ENCODE measurements around the gene AK3. TPM values are rescaled to one million over a fixed set of nuclear protein-coding genes. Genes with fewer than 3 reads are reported as not detected.
A peak's percentile ranks its signal among the peaks of the same experiment; 100 is the strongest.
"Not testable (repeated sequence)": the region's sequence is repeated elsewhere in the genome, so short reads cannot be mapped to it uniquely, and the experiment has no call there.

Gene AK3
- total RNA-seq, 2 donors from 2014 or later: 28.5 to 31.2 TPM

DNA sequence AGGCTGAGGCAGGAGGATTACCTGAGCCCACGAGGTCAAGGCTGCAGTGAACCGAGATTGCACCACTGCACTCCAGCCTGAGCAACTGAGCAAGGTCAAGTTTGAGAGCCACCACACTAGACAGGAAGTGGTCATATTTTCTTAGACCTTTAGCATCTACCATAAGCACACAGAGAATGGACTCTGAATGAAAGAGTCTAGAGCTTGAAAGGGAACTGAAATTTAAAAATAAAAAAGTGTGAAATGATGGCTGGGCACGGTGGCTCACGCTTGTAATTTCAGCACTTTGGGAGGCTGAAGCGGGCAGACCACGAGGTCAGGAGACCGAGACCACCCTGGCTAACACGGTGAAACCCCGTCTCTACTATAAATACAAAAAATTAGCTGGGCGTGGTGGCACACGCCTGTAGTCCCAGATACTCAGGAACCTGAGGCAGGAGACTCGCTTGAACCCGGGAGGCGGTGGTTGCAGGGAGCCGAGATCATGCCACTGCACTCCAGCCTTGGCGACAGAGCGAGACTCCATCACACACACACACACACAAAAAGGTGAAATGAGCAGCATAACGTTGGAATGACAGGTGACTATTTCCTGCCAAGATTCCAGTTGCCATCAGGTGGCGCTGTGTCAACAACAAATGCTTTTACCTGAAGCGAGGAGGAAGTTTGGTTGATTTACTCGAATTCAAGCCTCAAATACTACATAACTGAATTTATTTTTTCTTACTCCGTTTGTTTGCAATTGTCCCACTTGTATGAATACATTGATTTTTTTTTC, 21.3 kb upstream of the AK3 start:
- H3K4me3 Mint-ChIP-seq: peak overlapping the region; percentile 55
- peak; percentile 81 for ATAC-seq (replicated peaks)
- H3K27ac Mint-ChIP-seq: peak overlapping the region; percentile 50
- no peaks in the 10 kb centered on the region for H3K36me3 Mint-ChIP-seq (ENCODE audit: low read depth)
- H3K4me1 Mint-ChIP-seq: peaks cover 5% of the 10 kb centered on the region
- no peaks in the 10 kb centered on the region for H3K9me3 Mint-ChIP-seq
- no peaks in the 10 kb centered on the region for H3K27me3 Mint-ChIP-seq

DNA sequence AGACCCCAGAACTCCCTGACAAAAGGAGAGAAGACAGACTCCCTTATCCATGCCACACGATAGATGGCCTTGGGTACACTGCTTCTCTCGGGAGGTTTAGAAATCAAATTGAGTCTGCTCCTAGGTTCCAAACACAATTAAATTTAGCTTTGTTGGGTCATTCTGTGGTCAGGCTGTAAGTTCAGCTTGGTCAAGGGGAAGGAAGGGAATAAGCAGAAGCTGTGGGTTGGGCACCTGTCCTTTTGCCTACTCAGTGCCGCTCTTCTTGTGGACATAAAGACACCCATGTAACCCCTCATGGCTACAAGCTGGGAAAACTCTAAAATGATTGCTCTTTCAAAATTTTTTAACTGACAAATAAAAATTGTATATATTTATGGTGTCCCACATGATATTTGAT, 19.1 kb upstream of the AK3 start:
- H3K9me3 Mint-ChIP-seq: no peaks in the 10 kb centered on the region
- no peaks in the 10 kb centered on the region for H3K27me3 Mint-ChIP-seq
- peaks cover 5% of the 10 kb centered on the region for H3K4me1 Mint-ChIP-seq
- H3K4me3 Mint-ChIP-seq: no peak overlapping the region
- no peaks in the 10 kb centered on the region for H3K36me3 Mint-ChIP-seq (ENCODE audit: low read depth)
- no peak for ATAC-seq (replicated peaks)
- no peak overlapping the region for H3K27ac Mint-ChIP-seq

DNA sequence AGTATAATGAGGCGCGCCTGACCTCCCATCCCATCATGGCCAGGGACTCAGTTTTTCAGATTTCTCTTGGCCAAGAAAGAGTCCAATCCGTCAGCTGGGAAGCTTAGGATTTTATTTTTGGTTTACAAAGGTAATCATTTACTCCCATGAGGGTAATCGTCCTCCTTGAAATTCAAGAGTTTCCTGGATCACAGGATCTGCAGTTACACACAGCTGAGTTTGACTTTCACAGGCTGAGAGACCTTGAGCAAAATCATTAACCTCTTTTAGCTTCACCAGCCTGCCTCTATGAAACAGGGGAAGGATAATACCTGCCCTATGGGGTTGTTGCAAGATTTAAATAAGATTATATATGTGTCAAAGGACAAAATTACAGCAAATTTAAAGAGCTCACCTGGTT, 15.4 kb upstream of the AK3 start:
- Mint-ChIP-seq H3K4me3 (no peak overlapping the region), H3K27me3 (no peaks in the 10 kb centered on the region), H3K4me1 (no peaks in the 10 kb centered on the region), H3K27ac (no peak overlapping the region), H3K36me3 (ENCODE audit: low read depth) (no peaks in the 10 kb centered on the region), H3K9me3 (no peaks in the 10 kb centered on the region)
- no peak for ATAC-seq (replicated peaks)

DNA sequence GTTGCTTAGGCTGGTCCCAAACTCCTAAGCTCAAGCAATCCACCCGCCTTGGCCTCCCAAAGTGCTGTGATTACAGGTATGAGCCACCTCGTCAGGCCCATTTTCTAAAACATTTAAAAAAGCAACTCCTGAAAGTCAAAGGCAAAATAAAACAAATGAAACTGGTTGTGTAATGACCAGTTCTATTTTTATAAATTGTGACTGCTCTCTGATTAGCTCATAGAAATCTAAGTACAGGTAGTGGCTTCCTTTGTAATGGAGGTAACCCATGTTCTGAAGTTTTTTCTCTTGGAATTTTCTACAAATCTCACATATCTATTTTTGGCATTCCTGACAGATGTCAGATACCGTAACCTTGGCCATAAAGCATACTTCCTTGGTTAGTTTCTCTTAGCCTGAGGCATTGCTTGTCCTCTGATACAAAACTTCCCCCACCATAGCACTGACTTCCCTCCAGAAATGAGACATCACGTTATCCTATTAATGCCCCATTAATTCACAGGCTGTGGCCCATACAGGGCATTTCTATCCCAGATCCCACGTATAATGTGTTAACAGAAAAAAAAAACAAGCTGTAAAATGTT, 14.1 kb upstream of the AK3 start:
- Mint-ChIP-seq H3K27me3 (no peaks in the 10 kb centered on the region), H3K27ac (no peak overlapping the region), H3K9me3 (no peaks in the 10 kb centered on the region), H3K4me1 (no peaks in the 10 kb centered on the region), H3K36me3 (ENCODE audit: low read depth) (no peaks in the 10 kb centered on the region), H3K4me3 (no peak overlapping the region)
- no peak for ATAC-seq (replicated peaks)

DNA sequence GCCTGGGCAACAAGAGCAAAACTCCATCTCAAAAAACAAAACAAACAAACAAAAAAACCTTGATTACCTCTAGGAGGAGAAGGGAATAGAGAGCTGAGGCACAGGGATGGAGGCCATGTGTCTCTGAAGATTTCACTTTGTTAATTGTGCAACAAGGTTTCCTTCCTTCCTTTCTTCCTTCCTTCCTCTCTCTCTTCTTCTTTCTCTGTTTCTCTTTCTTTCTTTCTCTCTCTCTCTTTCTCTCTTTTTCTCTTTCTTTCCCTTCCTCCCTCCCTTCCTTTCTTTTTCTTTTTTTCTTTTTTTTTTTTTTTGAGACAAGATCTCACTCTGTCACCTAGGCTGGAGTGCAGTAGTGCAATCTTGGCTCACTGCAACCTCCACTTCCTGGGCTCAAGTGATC, 13.5 kb upstream of the AK3 start:
- not testable (repeated sequence) for ATAC-seq (replicated peaks); H3K36me3 Mint-ChIP-seq (ENCODE audit: low read depth); H3K4me3 Mint-ChIP-seq; H3K4me1 Mint-ChIP-seq; H3K27me3 Mint-ChIP-seq; H3K27ac Mint-ChIP-seq; H3K9me3 Mint-ChIP-seq

DNA sequence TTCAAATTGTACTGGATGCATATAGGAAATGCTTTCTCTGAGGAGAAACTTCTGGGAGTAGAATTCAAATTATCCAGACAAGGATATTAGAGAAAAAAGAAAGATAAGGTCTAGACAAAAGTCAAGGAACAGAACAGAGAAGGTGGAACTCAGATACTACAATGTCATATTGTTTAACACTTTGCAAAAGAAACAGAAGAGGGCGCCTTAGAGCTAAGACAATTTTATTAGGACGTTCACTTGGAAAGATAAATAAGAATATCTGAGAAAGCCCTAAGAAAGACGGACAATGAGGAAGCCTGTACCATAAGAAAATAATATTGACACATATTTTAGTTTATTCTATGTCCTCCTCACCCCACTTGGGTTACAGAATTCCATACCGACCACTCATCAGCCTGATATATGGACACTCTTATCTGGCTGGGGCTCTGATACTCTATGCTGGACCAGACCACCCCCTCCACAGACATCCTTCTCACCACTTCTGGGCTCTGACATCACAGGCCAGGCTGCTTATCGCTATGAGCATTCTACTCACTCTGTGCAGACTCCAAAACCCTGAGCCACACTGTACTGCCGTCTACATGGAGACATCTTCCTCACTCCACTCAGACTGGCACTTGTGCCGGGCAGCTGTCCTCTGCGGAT, 9.1 kb upstream of the AK3 start:
- ATAC-seq (replicated peaks): no peak
- H3K36me3 Mint-ChIP-seq (ENCODE audit: low read depth): no peaks in the 10 kb centered on the region
- no peaks in the 10 kb centered on the region for H3K9me3 Mint-ChIP-seq
- H3K27ac Mint-ChIP-seq: no peak overlapping the region
- H3K27me3 Mint-ChIP-seq: no peaks in the 10 kb centered on the region
- H3K4me3 Mint-ChIP-seq: no peak overlapping the region
- H3K4me1 Mint-ChIP-seq: peaks cover 4% of the 10 kb centered on the region

DNA sequence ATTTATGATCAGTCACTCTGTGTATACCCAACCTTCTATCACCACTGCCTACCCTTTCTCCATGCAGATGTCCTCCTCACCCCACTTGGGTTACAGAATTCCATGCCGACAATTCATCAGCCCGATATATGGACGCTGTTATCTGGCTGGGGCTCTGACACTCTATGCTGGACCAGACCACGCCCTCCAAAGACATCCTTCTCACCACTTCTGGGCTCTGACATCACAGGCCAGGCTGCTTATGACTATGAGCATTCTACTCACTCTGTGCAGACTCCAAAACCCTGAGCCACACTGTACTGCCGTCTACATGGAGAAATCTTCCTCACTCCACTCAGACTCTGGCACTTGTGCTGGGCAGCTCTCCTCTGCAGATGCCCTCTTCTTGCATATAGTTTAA, 7.6 kb upstream of the AK3 start:
- H3K9me3 Mint-ChIP-seq: no peaks in the 10 kb centered on the region
- H3K4me3 Mint-ChIP-seq: no peak overlapping the region
- ATAC-seq (replicated peaks): no peak
- no peaks in the 10 kb centered on the region for H3K27me3 Mint-ChIP-seq
- H3K4me1 Mint-ChIP-seq: peaks cover 4% of the 10 kb centered on the region
- no peaks in the 10 kb centered on the region for H3K36me3 Mint-ChIP-seq (ENCODE audit: low read depth)
- no peak overlapping the region for H3K27ac Mint-ChIP-seq

DNA sequence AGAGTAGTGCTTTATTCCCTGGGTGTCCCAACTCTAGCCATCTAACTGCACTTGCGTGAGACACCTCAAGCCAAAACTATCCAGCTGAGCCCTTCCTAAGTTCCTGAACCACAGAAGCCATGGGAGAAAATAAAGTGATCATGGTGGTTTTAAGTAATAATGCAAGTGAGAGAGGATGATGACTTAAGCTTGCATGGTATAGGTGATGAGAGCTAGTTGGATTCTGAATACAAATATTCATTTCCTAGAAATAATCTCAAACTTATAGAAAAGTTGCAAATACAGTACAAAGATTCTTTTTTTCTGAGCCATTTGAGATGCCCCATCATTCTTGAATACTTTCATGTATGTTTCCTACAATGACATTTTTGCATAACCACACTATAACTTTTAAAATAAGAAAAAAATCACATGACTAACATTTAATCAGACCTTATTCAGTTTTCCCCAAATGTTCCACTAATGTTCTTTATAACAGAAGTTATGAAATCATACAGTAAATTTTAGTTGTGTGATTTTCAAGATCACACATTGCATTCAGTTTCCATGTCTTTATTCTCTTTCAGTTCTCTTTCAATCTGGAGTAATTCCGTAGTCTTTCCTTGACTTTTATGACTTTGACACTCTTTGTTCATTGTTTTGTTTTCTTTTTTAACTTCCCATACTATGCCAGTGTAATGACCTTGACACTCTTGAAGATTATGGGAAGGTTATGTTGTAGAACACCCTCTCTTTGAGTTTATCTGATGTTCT, 5.5 kb upstream of the AK3 start:
- H3K4me3 Mint-ChIP-seq: peak overlapping the region; percentile 10
- H3K36me3 Mint-ChIP-seq (ENCODE audit: low read depth): no peaks in the 10 kb centered on the region
- no peaks in the 10 kb centered on the region for H3K27me3 Mint-ChIP-seq
- ATAC-seq (replicated peaks): peak; percentile 70
- no peaks in the 10 kb centered on the region for H3K9me3 Mint-ChIP-seq
- peaks cover 10% of the 10 kb centered on the region for H3K4me1 Mint-ChIP-seq
- H3K27ac Mint-ChIP-seq: peak overlapping the region; percentile 56

DNA sequence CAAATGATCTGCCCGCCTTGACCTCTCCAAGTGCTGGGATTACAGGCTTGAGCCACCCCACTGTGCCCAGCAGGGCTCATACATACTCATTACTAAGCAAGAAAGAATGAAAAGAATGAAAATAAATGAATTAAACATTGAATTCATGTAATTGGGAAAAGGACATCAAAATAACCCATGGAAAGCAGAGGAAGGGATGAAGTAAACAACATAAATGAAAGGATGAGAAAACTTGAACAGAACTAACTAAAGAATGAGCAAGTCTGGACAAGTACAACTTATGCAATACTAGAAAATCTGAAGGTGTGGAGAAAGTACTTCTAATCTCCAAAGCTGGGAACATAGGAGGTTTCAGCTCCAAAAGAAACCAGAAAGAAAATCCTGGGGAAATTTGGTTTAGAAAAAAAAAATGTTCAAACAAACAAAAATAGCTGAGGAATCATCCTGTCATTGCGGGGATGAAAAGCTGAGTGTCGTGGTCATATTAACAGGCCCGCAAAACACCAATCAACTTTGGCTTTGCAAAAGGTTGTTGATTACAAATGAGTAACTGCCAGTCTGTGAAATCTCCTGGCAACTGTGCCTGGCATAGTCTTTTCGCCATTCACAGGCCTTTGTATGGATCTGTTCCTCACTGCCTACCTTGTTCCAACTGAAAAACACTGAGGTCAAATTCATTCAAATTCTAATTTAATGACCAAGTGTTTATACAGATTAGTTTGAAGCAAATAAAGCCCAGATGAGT, 2.3 kb upstream of the AK3 start:
- Mint-ChIP-seq H3K4me1 (peaks cover 10% of the 10 kb centered on the region), H3K36me3 (ENCODE audit: low read depth) (peaks cover 15% of the 10 kb centered on the region), H3K9me3 (no peaks in the 10 kb centered on the region), H3K27me3 (no peaks in the 10 kb centered on the region), H3K4me3 (no peak overlapping the region), H3K27ac (no peak overlapping the region)
- ATAC-seq (replicated peaks): no peak

DNA sequence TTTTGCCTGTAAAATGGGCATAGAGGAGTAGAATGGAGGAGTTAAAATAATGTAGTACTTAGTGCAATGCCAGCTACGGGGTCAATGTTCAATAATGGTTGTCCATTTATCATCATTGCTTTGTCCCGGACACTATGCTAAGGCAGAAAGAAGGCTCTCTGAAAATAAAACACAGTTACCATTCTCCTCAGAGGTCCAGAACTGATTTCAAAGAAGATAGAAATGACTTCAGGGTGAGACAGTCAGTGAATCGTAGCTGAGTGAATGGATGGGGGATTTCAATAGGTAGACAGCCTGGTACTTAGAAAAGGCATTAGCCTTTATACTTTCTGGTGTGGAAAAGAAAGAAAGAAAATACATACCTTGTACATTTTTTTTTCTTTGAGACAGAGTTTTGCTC, 1.2 kb upstream of the AK3 start:
- H3K4me1 Mint-ChIP-seq: peaks cover 10% of the 10 kb centered on the region
- no peaks in the 10 kb centered on the region for H3K27me3 Mint-ChIP-seq
- H3K4me3 Mint-ChIP-seq: peak overlapping the region; percentile 63
- no peak for ATAC-seq (replicated peaks)
- no peaks in the 10 kb centered on the region for H3K9me3 Mint-ChIP-seq
- peaks cover 15% of the 10 kb centered on the region for H3K36me3 Mint-ChIP-seq (ENCODE audit: low read depth)
- peak overlapping the region; percentile 18 for H3K27ac Mint-ChIP-seq

DNA sequence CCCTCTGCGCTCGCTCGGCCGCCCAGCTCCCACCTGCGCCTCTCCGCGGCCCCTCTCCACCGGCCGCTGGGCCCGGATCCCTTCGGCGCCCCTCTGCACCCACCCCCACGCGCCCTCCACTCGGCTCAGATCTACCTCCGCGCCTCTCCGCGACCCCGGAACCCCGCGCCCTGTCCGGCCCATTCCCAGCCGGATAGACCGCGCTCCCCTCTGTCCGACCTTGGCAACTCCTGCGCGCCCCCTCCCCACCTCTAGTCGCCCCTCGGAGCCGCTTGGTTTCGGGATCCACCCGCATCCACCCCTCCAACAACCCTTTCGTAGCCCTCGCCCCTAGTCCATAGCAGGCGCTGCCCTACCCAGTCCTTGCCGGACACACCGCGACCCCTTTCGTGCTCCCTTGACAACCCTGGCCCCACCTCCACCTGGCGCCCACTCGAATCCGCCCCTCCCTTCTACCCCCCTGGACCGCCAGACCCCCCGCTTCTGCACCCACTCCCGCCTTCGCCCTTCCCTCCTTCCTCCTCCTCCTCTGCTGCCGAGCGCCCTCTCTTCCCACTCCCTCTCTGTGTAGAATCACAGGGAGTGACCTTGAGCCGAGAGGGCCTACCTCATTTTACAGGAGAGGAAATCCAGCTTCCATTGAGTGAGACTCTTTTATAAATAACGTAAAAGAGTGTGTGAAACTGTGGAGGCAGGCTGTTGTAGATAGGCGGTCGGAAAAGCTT, 525 bp upstream of the AK3 start:
- Mint-ChIP-seq H3K4me3 (peak overlapping the region; percentile 63), H3K4me1 (peaks cover 7% of the 10 kb centered on the region), H3K9me3 (no peaks in the 10 kb centered on the region), H3K27me3 (no peaks in the 10 kb centered on the region), H3K36me3 (ENCODE audit: low read depth) (peaks cover 15% of the 10 kb centered on the region), H3K27ac (peak overlapping the region; percentile 18)
- no peak for ATAC-seq (replicated peaks)

DNA sequence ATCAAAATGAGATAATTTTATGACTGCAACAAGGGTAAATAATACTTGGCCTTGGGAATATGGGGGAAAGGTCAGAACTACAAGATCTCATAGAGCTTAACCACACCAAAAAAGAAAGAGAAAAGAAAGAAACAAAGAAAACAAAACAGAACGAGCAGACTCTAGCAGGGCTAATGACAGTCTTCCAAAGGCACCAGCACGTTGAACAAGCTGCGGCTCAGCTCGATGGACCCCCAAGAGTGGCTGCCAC, 689 bp downstream of the AK3 start:
- Mint-ChIP-seq H3K36me3 (ENCODE audit: low read depth) (peaks cover 15% of the 10 kb centered on the region), H3K9me3 (no peaks in the 10 kb centered on the region), H3K27me3 (no peaks in the 10 kb centered on the region), H3K27ac (peak overlapping the region; percentile 95), H3K4me1 (peaks cover 11% of the 10 kb centered on the region), H3K4me3 (peak overlapping the region; percentile 98)
- ATAC-seq (replicated peaks): no peak

DNA sequence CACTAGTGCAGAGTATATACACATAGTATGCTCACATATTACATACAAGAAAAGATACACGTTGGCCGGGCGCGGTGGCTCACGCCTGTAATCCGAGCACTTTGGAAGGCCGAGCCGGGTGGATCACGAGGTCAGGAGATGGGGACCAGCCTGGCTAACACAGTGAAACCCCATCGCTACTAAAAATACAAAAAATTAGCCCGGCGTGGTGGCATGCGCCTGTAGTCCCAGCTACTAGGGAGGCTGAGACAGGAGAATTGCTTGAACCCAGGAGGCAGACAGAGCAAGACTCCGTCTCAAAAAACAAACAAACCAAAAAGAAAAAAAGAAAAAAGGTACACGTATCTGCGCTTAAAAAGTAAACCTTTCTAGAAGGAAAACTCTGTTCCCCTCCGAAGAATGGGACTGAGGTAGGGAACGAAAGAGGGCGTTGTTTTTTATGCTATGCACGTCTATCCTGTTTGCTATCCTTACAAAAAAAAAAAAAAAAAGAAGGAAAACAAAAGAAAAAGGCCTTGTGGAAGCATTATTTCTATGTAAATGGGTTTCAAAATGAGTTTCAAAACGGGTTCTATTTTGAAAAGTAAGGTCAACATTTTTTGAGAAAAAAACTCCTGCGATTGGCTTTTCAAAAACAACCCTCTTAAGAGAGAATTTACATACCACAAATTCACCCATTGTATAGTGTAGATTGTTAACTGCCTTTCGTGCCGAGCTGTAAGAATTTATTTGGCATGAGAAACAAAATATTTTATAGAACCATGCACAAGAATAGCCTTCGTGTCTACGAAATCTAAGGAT, 1.2 kb downstream of the AK3 start:
- peak overlapping the region; percentile 98 for H3K4me3 Mint-ChIP-seq

More for the DNA sequence above, 1.2 kb downstream of the AK3 start:
- Mint-ChIP-seq H3K9me3 (no peaks in the 10 kb centered on the region), H3K4me1 (peaks cover 13% of the 10 kb centered on the region), H3K36me3 (ENCODE audit: low read depth) (peaks cover 15% of the 10 kb centered on the region), H3K27me3 (no peaks in the 10 kb centered on the region), H3K27ac (peak overlapping the region; percentile 95)
- no peak for ATAC-seq (replicated peaks)
